H4 (cell line): ENCODE measurements around the gene TRAPPC10. TPM values are rescaled to one million over a fixed set of nuclear protein-coding genes. Genes with fewer than 3 reads are reported as not detected.

Experiments used
- DNase-seq: peaks from one replicate; pipeline ENCODE4 v3.0.0-alpha.2; 2015; ENCODE audit warnings: low spot score
- total RNA-seq: library from RNA; depleted of rRNA; stranded (reverse); fragments of >200 nt; shearing (Covaris generic); gene quantifications from 2 replicates; pipeline ENCODE4 v1.2.3, GENCODE V29; 2014

Gene TRAPPC10
- total RNA-seq, 1 experiment from 2014 or later = 15.0 TPM

GRCh38 chr21:43983390-43983789 is 28.7 kb upstream of the TRAPPC10 start:
- no peak for DNase-seq

- DNase-seq = no peak
These were observed 28.2 kb upstream of the TRAPPC10 start for GRCh38 chr21:43983860-43984420.

- no peak for DNase-seq
These were observed 27.0 kb upstream of the TRAPPC10 start for GRCh38 chr21:43984905-43985689.

GRCh38 chr21:43985690-43986251 is 26.3 kb upstream of the TRAPPC10 start:
- no peak for DNase-seq

- no peak for DNase-seq
These were observed 25.3 kb upstream of the TRAPPC10 start for GRCh38 chr21:43986544-43987451.

GRCh38 chr21:43987509-43987908 is 24.6 kb upstream of the TRAPPC10 start:
- no peak for DNase-seq

- no peak for DNase-seq
These were observed 24.1 kb upstream of the TRAPPC10 start for GRCh38 chr21:43988016-43988415.

GRCh38 chr21:43988506-43989230 is 23.4 kb upstream of the TRAPPC10 start:
- DNase-seq = no peak

- no peak for DNase-seq
These were observed 22.7 kb upstream of the TRAPPC10 start for GRCh38 chr21:43989401-43989800.

- no peak for DNase-seq
These were observed 20.6 kb upstream of the TRAPPC10 start for GRCh38 chr21:43991447-43991991.

GRCh38 chr21:43992121-43992520 is 20.0 kb upstream of the TRAPPC10 start:
- DNase-seq = no peak

- DNase-seq = no peak
These were observed 18.6 kb upstream of the TRAPPC10 start for GRCh38 chr21:43993420-43993934.

GRCh38 chr21:43994085-43994484 is 18.0 kb upstream of the TRAPPC10 start:
- DNase-seq = no peak

GRCh38 chr21:43994646-43995045 is 17.5 kb upstream of the TRAPPC10 start:
- DNase-seq = no peak

- DNase-seq = no peak
These were observed 16.5 kb upstream of the TRAPPC10 start for GRCh38 chr21:43995521-43996105.

- DNase-seq = no peak
These were observed 14.1 kb upstream of the TRAPPC10 start for GRCh38 chr21:43997766-43998742.

GRCh38 chr21:44000360-44000759 is 11.7 kb upstream of the TRAPPC10 start:
- DNase-seq = no peak

- DNase-seq = no peak
These were observed 9.6 kb upstream of the TRAPPC10 start for GRCh38 chr21:44002511-44002910.

- DNase-seq = no peak
These were observed 8.7 kb upstream of the TRAPPC10 start for GRCh38 chr21:44003307-44003966.
